K562 (cell line): ENCODE data around the gene DSG3. TPM values are rescaled to one million over a fixed set of nuclear protein-coding genes. Genes with fewer than 3 reads are reported as not detected.

Source experiments
- ATAC-seq: fragments of 200-7000 bp; cut with Tn5 transposase; 3 replicates; pipeline ENCODE4 v1.9.1; 2020; ENCODE audit warnings: moderate library complexity
- BruUV-seq: library from RNA; stranded (reverse); fragments of 400-500 nt; replicated peaks from 2 replicates; lab custom pipeline; 2021; lab: Mats Ljungman, UMichigan
- CTCF ChIA-PET: fragments of 300-600 bp; formaldehyde crosslinking; extraction: SDS; loops from one replicate; lab custom pipeline; 2021; ENCODE audit warnings: low intra/inter-chr PET ratio; lab: Yijun Ruan, JAX
- POLR2A ChIA-PET: fragments of 300-600, 350-650 bp; sonication (Branson Sonifier 250); formaldehyde crosslinking; extraction: SDS; loops from one replicate; lab custom pipeline; 2021; ENCODE audit warnings: antibody characterized with exemption, inconsistent platforms; lab: Yijun Ruan, JAX
- DNase-seq, 4 experiments: peaks; one replicate each; pipeline versions ENCODE4 v3.0.0 to v3.0.0-alpha.2; 2011 to 2018; ENCODE audit warnings: low spot score in 3 of 4, mixed read lengths in 3 of 4; ENCODE audit errors: extremely low read depth in 1 of 4
- FAIRE-seq: peaks from 2 replicates; lab custom pipeline; 2011; peaks lifted over from hg19 to GRCh38; lab: Jason Lieb, UNC
- H2AFZ ChIP-seq: 2 replicates; pipeline ENCODE4 v1.6.0; 2011; ENCODE audit warnings: low read depth, low read length, control low read depth, inconsistent platforms
- H3K27ac ChIP-seq: fragments of 200-600 bp; 3 replicates; pipeline ENCODE4 v1.8.0; 2011; ENCODE audit warnings: low read depth, mild to moderate bottlenecking, control low read depth, inconsistent platforms, low read length, moderate library complexity, mixed read lengths; ENCODE audit errors: extremely low read depth
- H3K27me3 ChIP-seq, 2 experiments: fragments of 300-600 bp in 1 of 2; 2 replicates in 1 of 2; 3 replicates in 1 of 2; pipeline versions ENCODE4 v1.6.0 to v1.8.0; 2011; ENCODE audit warnings: inconsistent platforms in 2 of 2, low read length in 2 of 2, mild to moderate bottlenecking in 1 of 2, mixed read lengths in 1 of 2, moderate library complexity in 1 of 2; ENCODE audit not compliant: control insufficient read depth in 2 of 2, insufficient read depth in 2 of 2
- H3K36me3 ChIP-seq: fragments of 300-600 bp; 3 replicates; pipeline ENCODE4 v1.8.0; 2011; ENCODE audit warnings: mild to moderate bottlenecking, low read length, inconsistent platforms; ENCODE audit not compliant: control insufficient read depth, insufficient read depth
- H3K4me1 ChIP-seq, 2 experiments: fragments of 200-600 bp in 1 of 2; replicated peaks in 1 of 2; 2 replicates in 1 of 2; 3 replicates in 1 of 2; pipeline versions ENCODE4 v1.5.1 to v1.8.0; 2011; ENCODE audit warnings: inconsistent platforms in 2 of 2, low read length in 2 of 2, mild to moderate bottlenecking in 1 of 2, mixed read lengths in 1 of 2, moderate library complexity in 1 of 2; ENCODE audit not compliant: control insufficient read depth in 2 of 2, insufficient read depth in 2 of 2
- H3K4me2 ChIP-seq: 2 replicates; pipeline ENCODE4 v1.6.1; 2011; ENCODE audit warnings: low read length, control low read depth, inconsistent platforms, mixed read lengths; ENCODE audit not compliant: insufficient read depth
- H3K4me3 ChIP-seq: fragments of 200-600 bp; sonication (generic), shearing (Covaris generic); 2 replicates; pipeline ENCODE4 v1.5.1; 2016; ENCODE audit warnings: control low read depth, inconsistent platforms
- H3K79me2 ChIP-seq: fragments of 200-600 bp; 3 replicates; pipeline ENCODE4 v1.8.0; 2011; ENCODE audit warnings: low read length, inconsistent platforms; ENCODE audit not compliant: control insufficient read depth, insufficient read depth
- H3K9ac ChIP-seq, 2 experiments: 2 replicates each; pipeline versions ENCODE4 v1.6.0 to v1.6.1; 2011; ENCODE audit warnings: low read depth in 2 of 2, low read length in 2 of 2, control low read depth in 1 of 2, inconsistent platforms in 1 of 2, mild to moderate bottlenecking in 1 of 2, mixed read lengths in 1 of 2; ENCODE audit not compliant: insufficient read depth in 1 of 2
- H3K9me1 ChIP-seq: one replicate; pipeline ENCODE4 v1.6.0; 2011; ENCODE audit warnings: inconsistent platforms, mild to moderate bottlenecking, low read length, moderate library complexity; ENCODE audit not compliant: control insufficient read depth, insufficient read depth
- H3K9me3 ChIP-seq: replicated peaks from 2 replicates; pipeline ENCODE4 v1.5.1; 2011; ENCODE audit warnings: low read depth, low read length, inconsistent platforms; ENCODE audit not compliant: control insufficient read depth, insufficient read depth
- H4K20me1 ChIP-seq: replicated peaks from 2 replicates; pipeline ENCODE4 v1.6.1; 2011; ENCODE audit warnings: low read length, inconsistent platforms, mixed read lengths; ENCODE audit not compliant: control insufficient read depth, insufficient read depth
- BHLHE40 ChIP-seq: IDR thresholded peaks from 2 replicates; pipeline ENCODE4 v1.6.1; 2011; ENCODE audit warnings: low read length, improper control_type of control experiment
- JUND ChIP-seq, 2 experiments: IDR thresholded peaks; 2 replicates in 1 of 2; 3 replicates in 1 of 2; pipeline ENCODE4 v1.6.1; 2011; ENCODE audit warnings: borderline replicate concordance in 2 of 2, low read depth in 2 of 2, low read length in 2 of 2, improper control_type of control experiment in 1 of 2, missing biosample characterization in 1 of 2, missing genetic modification characterization in 1 of 2, missing genetic modification reagents in 1 of 2
- KAT8 ChIP-seq: fragments of 450-650 bp; IDR thresholded peaks from 2 replicates; pipeline ENCODE4 v1.6.1; 2016; ENCODE audit warnings: low read depth, mild to moderate bottlenecking
- SP2 ChIP-seq: IDR thresholded peaks from 2 replicates; pipeline ENCODE4 v1.6.1; 2011; ENCODE audit warnings: mild to moderate bottlenecking, low read depth, low read length, moderate library complexity; ENCODE audit not compliant: poor library complexity, severe bottlenecking; ENCODE audit errors: extremely low read depth
- SREBF1 ChIP-seq: fragments of 150-350 bp; IDR thresholded peaks from 2 replicates; pipeline ENCODE4 v1.6.1; 2014; ENCODE audit warnings: antibody characterized with exemption, low read depth, low read length, borderline replicate concordance
- TRIM24 ChIP-seq, 2 experiments: fragments of 450-650 bp; IDR thresholded peaks; 2 replicates each; pipeline ENCODE4 v1.6.1; 2016
- ZNF133 ChIP-seq: fragments of 250-450 bp; sonication (Bioruptor Pico); IDR thresholded peaks from 2 replicates; pipeline ENCODE4 v1.4.0; 2020; ENCODE audit warnings: mild to moderate bottlenecking
- ZNF140 ChIP-seq: fragments of 250-450 bp; sonication (Bioruptor Pico); IDR thresholded peaks from 2 replicates; pipeline ENCODE4 v1.8.0; 2021; ENCODE audit warnings: moderate library complexity, mild to moderate bottlenecking, inconsistent platforms
- ZNF239 ChIP-seq: fragments of 250-450 bp; sonication (Bioruptor Pico); IDR thresholded peaks from 2 replicates; pipeline ENCODE4 v1.4.0; 2020; ENCODE audit warnings: mild to moderate bottlenecking
- ZNF551 ChIP-seq: fragments of 250-450 bp; sonication (Bioruptor Pico); IDR thresholded peaks from 2 replicates; pipeline ENCODE4 v1.5.0; 2021; ENCODE audit warnings: mild to moderate bottlenecking, moderate library complexity
- WGBS: fragments of 100-300 bp; shearing (Covaris generic); methylation state at CpG from one replicate; pipeline ENCODE4 v1.1.6; 2016; ENCODE audit warnings: low coverage, mixed read lengths; ENCODE audit not compliant: insufficient coverage; ENCODE audit errors: missing lambda C conversion rate; 5-methylcytosine and 5-hydroxymethylcytosine counted together
- in situ Hi-C: fragments of 300-500 bp; cut with MboI; formaldehyde crosslinking; loops from 4 replicates; pipeline ENCODE4 v1.15.0; 2018; ENCODE audit warnings: inconsistent platforms, mixed read lengths
- intact Hi-C: fragments of 100-400 bp; cut with micrococcal nuclease; formaldehyde crosslinking; loops from 2 replicates; pipeline ENCODE4 v1.14.2; 2022
- polyA plus RNA-seq, 8 experiments: library from polyadenylated mRNA; depleted of rRNA in 4 of 8; stranded (reverse) in 5 of 8; unstranded in 3 of 8; fragments of >200 nt; fragmentation: Nextera tagmentation in 2 of 8; fragmentation: Illumina TruSeq in 1 of 8; extraction: Ambion mirVana in 2 of 8; extraction: Trizol in 1 of 8; gene quantifications; 2 replicates each; pipeline versions ENCODE4 v1.2.1 to v1.2.3, GENCODE V29; 2011 to 2014; ENCODE audit warnings: inconsistent platforms in 1 of 8, missing spikeins in 1 of 8
- total RNA-seq, 7 experiments: library from RNA; depleted of rRNA in 6 of 7; stranded (reverse); fragments of >200 nt in 6 of 7; fragmentation: Illumina TruSeq in 2 of 7; extraction: Trizol in 2 of 7; gene quantifications; 2 replicates each; pipeline versions ENCODE4 v1.2.1 to v1.2.3, GENCODE V29; 2011 to 2021; ENCODE audit warnings: low replicate concordance in 1 of 7
- TF ChIP-seq, protein P1 (sequence below): sonication (generic); formaldehyde crosslinking; IDR thresholded peaks from 2 replicates; pipeline ENCODE4 v1.8.1; 2023; ENCODE audit warnings: mild to moderate bottlenecking, missing genetic modification reagents
- TF ChIP-seq, protein P2 (sequence below): fragments of 200-800 bp; sonication (Bioruptor generic); IDR thresholded peaks from 2 replicates; pipeline ENCODE4 v1.6.1; 2017; ENCODE audit warnings: missing genetic modification characterization, missing compliant biosample characterization
- TF ChIP-seq, protein P3 (sequence below): fragments of 250-450 bp; sonication (Bioruptor Pico); IDR thresholded peaks from 2 replicates; pipeline ENCODE4 v1.9.0; 2021; ENCODE audit warnings: mild to moderate bottlenecking
- TF ChIP-seq, protein P4 (sequence below): fragments of 250-450 bp; sonication (Bioruptor Pico); IDR thresholded peaks from 2 replicates; pipeline ENCODE4 v1.5.0; 2020; ENCODE audit warnings: mild to moderate bottlenecking, borderline replicate concordance

Gene DSG3
- total and polyA plus RNA-seq, 9 of the 15 experiments (the other 6 are each of a cell fraction or from before 2014, with no cell fraction given), result 0.04 to 0.18 (median 0.07) TPM; not detected in 1

DNA sequence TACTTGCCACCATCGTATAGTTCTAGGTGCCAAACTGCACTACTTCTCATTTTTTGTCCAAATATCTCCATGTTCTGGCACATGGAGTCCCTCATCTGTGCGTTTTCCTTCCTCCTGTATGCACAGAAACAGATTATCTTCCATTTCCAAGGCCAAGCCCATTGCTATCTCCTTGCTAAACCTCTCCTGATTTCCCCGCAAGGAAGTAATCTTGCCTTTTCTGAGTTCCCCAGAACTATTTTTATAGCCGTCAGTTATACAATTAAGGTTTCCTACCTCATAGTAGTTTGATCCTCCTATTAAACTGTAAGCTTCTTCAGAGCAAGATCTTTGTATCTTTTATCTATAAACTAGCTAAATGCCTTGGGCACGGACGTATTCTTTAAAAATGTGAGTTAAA, 57.6 kb downstream of the DSG3 start:
- Histone ChIP-seq H3K9me1 (no peaks in the 10 kb centered on the region), H3K4me1 (peaks cover 0 to 15% of the 10 kb centered on the region in 2 experiments; a peak in 4 of 5 replicates), H3K9me3 (0 out of 2 replicates have a peak, but pooled peaks cover 2% of the 10 kb centered on the region), H3K4me3 (no peak overlapping the region), H3K27me3 (no peaks in the 10 kb centered on the region), H3K27ac (no peak overlapping the region), H2AFZ (no peak overlapping the region), H3K79me2 (peaks cover 73% of the 10 kb centered on the region), H3K9ac (no peak overlapping the region), H4K20me1 (no peaks in the 10 kb centered on the region; the same call in 1 of the 2 replicates), H3K4me2 (no peak overlapping the region), H3K36me3 (peaks cover 9% of the 10 kb centered on the region; the same call in 2 of the 3 replicates)
- FAIRE-seq (no peak), DNase-seq (no peak), ATAC-seq (peak; percentile 19)
- in situ Hi-C loops (no loop called here), intact Hi-C loops (loop anchor here (5.0 kb wide), 1 partner anchor 83 kb away; no protein-coding TSS in a partner anchor)
- POLR2A ChIA-PET, result no interaction called here
- CTCF ChIA-PET, result no interaction called here
- no TSS peak for BruUV-seq
- WGBS, result 42% methylated on average over 6 of the region's 6 CpGs
- TF ChIP-seq ZNF133 (CRISPR knock-in tag) (no peak), SREBF1 (no peak), JUND (IDR thresholded peaks at IDR 0.05; ENCODE audit: borderline replicate concordance, low read depth, low read length) (no peak), JUND (tag; IDR thresholded peaks at IDR 0.05; ENCODE audit: borderline replicate concordance, low read depth, low read length) (no peak), BHLHE40 (no peak), SP2 (no peak), KAT8 (no peak), TRIM24 (IDR thresholded peaks at IDR 0.05) (no peak), ZNF140 (CRISPR knock-in tag) (no peak), ZNF239 (CRISPR knock-in tag) (no peak), ZNF551 (CRISPR knock-in tag) (no peak)
- TF ChIP-seq, protein P1, sequence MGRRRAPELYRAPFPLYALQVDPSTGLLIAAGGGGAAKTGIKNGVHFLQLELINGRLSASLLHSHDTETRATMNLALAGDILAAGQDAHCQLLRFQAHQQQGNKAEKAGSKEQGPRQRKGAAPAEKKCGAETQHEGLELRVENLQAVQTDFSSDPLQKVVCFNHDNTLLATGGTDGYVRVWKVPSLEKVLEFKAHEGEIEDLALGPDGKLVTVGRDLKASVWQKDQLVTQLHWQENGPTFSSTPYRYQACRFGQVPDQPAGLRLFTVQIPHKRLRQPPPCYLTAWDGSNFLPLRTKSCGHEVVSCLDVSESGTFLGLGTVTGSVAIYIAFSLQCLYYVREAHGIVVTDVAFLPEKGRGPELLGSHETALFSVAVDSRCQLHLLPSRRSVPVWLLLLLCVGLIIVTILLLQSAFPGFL (CRISPR knock-in tag), result no peak
- TF ChIP-seq, protein P2, sequence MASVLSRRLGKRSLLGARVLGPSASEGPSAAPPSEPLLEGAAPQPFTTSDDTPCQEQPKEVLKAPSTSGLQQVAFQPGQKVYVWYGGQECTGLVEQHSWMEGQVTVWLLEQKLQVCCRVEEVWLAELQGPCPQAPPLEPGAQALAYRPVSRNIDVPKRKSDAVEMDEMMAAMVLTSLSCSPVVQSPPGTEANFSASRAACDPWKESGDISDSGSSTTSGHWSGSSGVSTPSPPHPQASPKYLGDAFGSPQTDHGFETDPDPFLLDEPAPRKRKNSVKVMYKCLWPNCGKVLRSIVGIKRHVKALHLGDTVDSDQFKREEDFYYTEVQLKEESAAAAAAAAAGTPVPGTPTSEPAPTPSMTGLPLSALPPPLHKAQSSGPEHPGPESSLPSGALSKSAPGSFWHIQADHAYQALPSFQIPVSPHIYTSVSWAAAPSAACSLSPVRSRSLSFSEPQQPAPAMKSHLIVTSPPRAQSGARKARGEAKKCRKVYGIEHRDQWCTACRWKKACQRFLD (CRISPR knock-in tag), result no peak
- TF ChIP-seq, protein P3, sequence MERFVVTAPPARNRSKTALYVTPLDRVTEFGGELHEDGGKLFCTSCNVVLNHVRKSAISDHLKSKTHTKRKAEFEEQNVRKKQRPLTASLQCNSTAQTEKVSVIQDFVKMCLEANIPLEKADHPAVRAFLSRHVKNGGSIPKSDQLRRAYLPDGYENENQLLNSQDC (CRISPR knock-in tag), result no peak
- TF ChIP-seq, protein P4, sequence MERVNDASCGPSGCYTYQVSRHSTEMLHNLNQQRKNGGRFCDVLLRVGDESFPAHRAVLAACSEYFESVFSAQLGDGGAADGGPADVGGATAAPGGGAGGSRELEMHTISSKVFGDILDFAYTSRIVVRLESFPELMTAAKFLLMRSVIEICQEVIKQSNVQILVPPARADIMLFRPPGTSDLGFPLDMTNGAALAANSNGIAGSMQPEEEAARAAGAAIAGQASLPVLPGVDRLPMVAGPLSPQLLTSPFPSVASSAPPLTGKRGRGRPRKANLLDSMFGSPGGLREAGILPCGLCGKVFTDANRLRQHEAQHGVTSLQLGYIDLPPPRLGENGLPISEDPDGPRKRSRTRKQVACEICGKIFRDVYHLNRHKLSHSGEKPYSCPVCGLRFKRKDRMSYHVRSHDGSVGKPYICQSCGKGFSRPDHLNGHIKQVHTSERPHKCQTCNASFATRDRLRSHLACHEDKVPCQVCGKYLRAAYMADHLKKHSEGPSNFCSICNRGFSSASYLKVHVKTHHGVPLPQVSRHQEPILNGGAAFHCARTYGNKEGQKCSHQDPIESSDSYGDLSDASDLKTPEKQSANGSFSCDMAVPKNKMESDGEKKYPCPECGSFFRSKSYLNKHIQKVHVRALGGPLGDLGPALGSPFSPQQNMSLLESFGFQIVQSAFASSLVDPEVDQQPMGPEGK (CRISPR knock-in tag), result no peak
